IMR-90 (cell line): ENCODE data around the gene PLSCR2. TPM values are rescaled to one million over a fixed set of nuclear protein-coding genes. Genes with fewer than 3 reads are reported as not detected.

Experiments
- ATAC-seq: fragments of 200-7000 bp; cut with Tn5 transposase; 2 replicates; pipeline ENCODE4 v1.9.1; 2020; ENCODE audit warnings: low read depth, mild to moderate bottlenecking, moderate library complexity
- BruUV-seq: library from RNA; stranded (reverse); fragments of 400-500 nt; replicated peaks from 2 replicates; lab custom pipeline; 2021; lab: Mats Ljungman, UMichigan
- CTCF ChIA-PET: fragments of 300-600 bp; formaldehyde crosslinking; extraction: SDS; loops from one replicate; lab custom pipeline; 2021; ENCODE audit warnings: antibody characterized with exemption; lab: Yijun Ruan, JAX
- POLR2A ChIA-PET: fragments of 300-600 bp; sonication (Branson Sonifier 250); formaldehyde crosslinking; loops from one replicate; lab custom pipeline; 2022; ENCODE audit warnings: antibody characterized with exemption; ENCODE audit not compliant: unreplicated experiment; lab: Charles Lee
- DNase-seq: peaks from one replicate; pipeline ENCODE4 v3.0.0; 2013
- H2AFZ ChIP-seq: replicated peaks from 2 replicates; pipeline ENCODE3; 2013; ENCODE audit warnings: low read length, mild to moderate bottlenecking; ENCODE audit not compliant: poor library complexity
- H2AK5ac ChIP-seq: 2 replicates; pipeline ENCODE4 v1.6.1; 2013; ENCODE audit warnings: low read depth, low read length, inconsistent platforms
- H2AK9ac ChIP-seq: replicated peaks from 2 replicates; pipeline ENCODE3; 2013; ENCODE audit warnings: mild to moderate bottlenecking, low read depth, low read length, moderate library complexity; ENCODE audit not compliant: poor library complexity
- H2BK120ac ChIP-seq: 2 replicates; pipeline ENCODE4 v1.6.1; 2013; ENCODE audit warnings: low read depth, low read length, inconsistent platforms
- H2BK15ac ChIP-seq: 3 replicates; pipeline ENCODE4 v1.6.1; 2013; ENCODE audit warnings: low read depth, low read length, inconsistent platforms
- H2BK20ac ChIP-seq: 2 replicates; pipeline ENCODE4 v1.6.1; 2013; ENCODE audit warnings: low read depth, mild to moderate bottlenecking, inconsistent platforms, low read length, moderate library complexity
- H2BK5ac ChIP-seq: 2 replicates; pipeline ENCODE4 v1.6.1; 2013; ENCODE audit warnings: mild to moderate bottlenecking, low read depth, low read length, inconsistent platforms; ENCODE audit not compliant: poor library complexity, severe bottlenecking
- H3K14ac ChIP-seq: replicated peaks from 2 replicates; pipeline ENCODE4 v1.6.1; 2013; ENCODE audit warnings: low read depth, low read length, inconsistent platforms
- H3K18ac ChIP-seq: 2 replicates; pipeline ENCODE4 v1.6.1; 2013; ENCODE audit warnings: low read depth, low read length, control low read depth
- H3K23ac ChIP-seq: 2 replicates; pipeline ENCODE4 v1.6.1; 2013; ENCODE audit warnings: low read depth, low read length, inconsistent platforms
- H3K27ac ChIP-seq: 2 replicates; pipeline ENCODE4 v1.5.1; 2013; ENCODE audit warnings: mild to moderate bottlenecking, control low read depth, low read length; ENCODE audit not compliant: insufficient read depth
- H3K27me3 ChIP-seq: 2 replicates; pipeline ENCODE4 v1.6.1; 2013; ENCODE audit warnings: low read length; ENCODE audit not compliant: control insufficient read depth, insufficient read depth
- H3K36me3 ChIP-seq: 2 replicates; pipeline ENCODE4 v1.6.1; 2013; ENCODE audit warnings: low read length, mixed read lengths; ENCODE audit not compliant: control insufficient read depth, insufficient read depth
- H3K4ac ChIP-seq: 2 replicates; pipeline ENCODE4 v1.6.1; 2013; ENCODE audit warnings: low read depth, low read length, inconsistent platforms
- H3K4me1 ChIP-seq: 2 replicates; pipeline ENCODE4 v1.6.1; 2013; ENCODE audit warnings: low read length, mixed read lengths; ENCODE audit not compliant: control insufficient read depth, insufficient read depth
- H3K4me2 ChIP-seq: 2 replicates; pipeline ENCODE4 v1.6.1; 2013; ENCODE audit warnings: low read depth, mild to moderate bottlenecking, control low read depth, low read length, moderate library complexity
- H3K4me3 ChIP-seq: 2 replicates; pipeline ENCODE4 v1.5.1; 2013; ENCODE audit warnings: low read depth, mild to moderate bottlenecking, control low read depth, low read length, moderate library complexity; ENCODE audit not compliant: insufficient read depth
- H3K56ac ChIP-seq: 2 replicates; pipeline ENCODE4 v1.6.1; 2013; ENCODE audit warnings: low read length, inconsistent platforms; ENCODE audit not compliant: insufficient read depth; ENCODE audit errors: extremely low read depth
- H3K79me1 ChIP-seq, 2 experiments: 2 replicates each; pipeline ENCODE4 v1.6.1; 2013; ENCODE audit warnings: low read length in 2 of 2, inconsistent platforms in 1 of 2, low read depth in 1 of 2
- H3K9ac ChIP-seq: 2 replicates; pipeline ENCODE4 v1.6.1; 2013; ENCODE audit warnings: low read depth, low read length, control low read depth
- H3K9me1 ChIP-seq: 2 replicates; pipeline ENCODE4 v1.6.1; 2013; ENCODE audit warnings: low read length, inconsistent platforms; ENCODE audit not compliant: insufficient read depth
- H3K9me3 ChIP-seq: 2 replicates; pipeline ENCODE4 v1.6.1; 2013; ENCODE audit warnings: low read length; ENCODE audit not compliant: control insufficient read depth, insufficient read depth
- H4K20me1 ChIP-seq: 2 replicates; pipeline ENCODE4 v1.6.1; 2013; ENCODE audit warnings: low read length, inconsistent platforms; ENCODE audit not compliant: insufficient read depth
- H4K5ac ChIP-seq: 2 replicates; pipeline ENCODE4 v1.6.1; 2013; ENCODE audit warnings: mild to moderate bottlenecking, low read depth, low read length, control low read depth
- H4K8ac ChIP-seq, 2 experiments: 2 replicates each; pipeline ENCODE4 v1.6.1; 2013; ENCODE audit warnings: low read depth in 2 of 2, low read length in 2 of 2, control low read depth in 1 of 2, inconsistent platforms in 1 of 2
- H4K91ac ChIP-seq: 2 replicates; pipeline ENCODE4 v1.6.1; 2013; ENCODE audit warnings: low read depth, low read length, inconsistent platforms; ENCODE audit not compliant: insufficient read depth
- BHLHE40 ChIP-seq: fragments of 150-350 bp; IDR thresholded peaks from 2 replicates; pipeline ENCODE4 v1.6.1; 2016; ENCODE audit warnings: mild to moderate bottlenecking, low read depth, low read length
- CEBPB ChIP-seq: IDR thresholded peaks from 2 replicates; pipeline ENCODE4 v1.6.1; 2012; ENCODE audit warnings: low read depth, low read length, improper control_type of control experiment
- CHD1 ChIP-seq: IDR thresholded peaks from 2 replicates; pipeline ENCODE4 v1.6.1; 2012; ENCODE audit warnings: low read depth, low read length, improper control_type of control experiment
- CTCF ChIP-seq: conservative IDR thresholded peaks from 2 replicates; pipeline ENCODE4 v1.5.1; 2012; ENCODE audit warnings: mild to moderate bottlenecking, low read depth, low read length, improper control_type of control experiment
- ELK1 ChIP-seq: fragments of 150-350 bp; IDR thresholded peaks from 2 replicates; pipeline ENCODE4 v1.6.1; 2016; ENCODE audit warnings: low read depth, mild to moderate bottlenecking, low read length, moderate library complexity, borderline replicate concordance
- FOS ChIP-seq: fragments of 150-350 bp; IDR thresholded peaks from 2 replicates; pipeline ENCODE4 v1.6.1; 2016; ENCODE audit warnings: low read depth, low read length
- MAFK ChIP-seq: IDR thresholded peaks from 2 replicates; pipeline ENCODE4 v1.6.1; 2012; ENCODE audit warnings: low read depth, low read length, improper control_type of control experiment
- MAZ ChIP-seq: IDR thresholded peaks from 2 replicates; pipeline ENCODE4 v1.6.1; 2012; ENCODE audit warnings: low read depth, mild to moderate bottlenecking, low read length, improper control_type of control experiment, moderate library complexity, borderline replicate concordance
- MXI1 ChIP-seq: IDR thresholded peaks from 2 replicates; pipeline ENCODE4 v1.6.1; 2012; ENCODE audit warnings: low read depth, mild to moderate bottlenecking, low read length, moderate library complexity, borderline replicate concordance
- NFE2L2 ChIP-seq: fragments of 150-350 bp; IDR thresholded peaks from 2 replicates; pipeline ENCODE4 v1.6.1; 2016; ENCODE audit warnings: low read depth, mild to moderate bottlenecking, low read length
- POLR2A ChIP-seq: IDR thresholded peaks from 2 replicates; pipeline ENCODE4 v1.6.1; 2012; ENCODE audit warnings: mild to moderate bottlenecking, low read depth, low read length
- RAD21 ChIP-seq: IDR thresholded peaks from 2 replicates; pipeline ENCODE4 v1.6.1; 2012; ENCODE audit warnings: low read length, improper control_type of control experiment
- RCOR1 ChIP-seq: IDR thresholded peaks from 2 replicates; pipeline ENCODE4 v1.6.1; 2012; ENCODE audit warnings: mild to moderate bottlenecking, low read length, improper control_type of control experiment; ENCODE audit not compliant: insufficient replicate concordance
- RFX5 ChIP-seq: IDR thresholded peaks from 2 replicates; pipeline ENCODE4 v1.8.0; 2012; ENCODE audit warnings: low read depth, mild to moderate bottlenecking, low read length, moderate library complexity
- SMC3 ChIP-seq: fragments of 150-350 bp; IDR thresholded peaks from 2 replicates; pipeline ENCODE4 v1.6.1; 2016; ENCODE audit warnings: low read depth, mild to moderate bottlenecking, antibody characterized with exemption, low read length, moderate library complexity
- USF2 ChIP-seq: fragments of 150-350 bp; IDR thresholded peaks from 2 replicates; pipeline ENCODE4 v1.6.1; 2017; ENCODE audit warnings: mild to moderate bottlenecking, antibody characterized with exemption, low read length, low read depth
- dilution Hi-C: fragments of 300-500 bp; cut with HindIII; formaldehyde crosslinking; loops from one replicate; pipeline ENCODE4 v1.14.3; 2018; ENCODE audit warnings: low sequenced_read_pairs; ENCODE audit not compliant: unreplicated experiment
- in situ Hi-C: fragments of 300-500 bp; cut with MboI; formaldehyde crosslinking; loops from 3 replicates; pipeline ENCODE4 v1.14.3; 2019; ENCODE audit warnings: low sequenced_read_pairs, inconsistent platforms, mixed read lengths
- intact Hi-C: fragments of 100-400 bp; cut with micrococcal nuclease; formaldehyde crosslinking; loops from 2 replicates; pipeline ENCODE4 v1.10.0; 2022
- polyA plus RNA-seq, 3 experiments: library from polyadenylated mRNA; depleted of rRNA; stranded (reverse); fragments of >200 nt; gene quantifications; 2 replicates each; pipeline ENCODE4 v1.2.3, GENCODE V29; 2012; ENCODE audit warnings: low replicate concordance in 1 of 3
- total RNA-seq: library from RNA; depleted of rRNA; stranded (reverse); fragments of >200 nt; gene quantifications from 2 replicates; pipeline ENCODE4 v1.2.3, GENCODE V29; 2012

Gene PLSCR2
- total and polyA plus RNA-seq, 2 of the 4 experiments (the other 2 are of a cell fraction), result not detected

- DNase-seq (no peak), ATAC-seq (no peak)
- H3K4me1 ChIP-seq, result no peaks in the 10 kb centered on the region
- H2BK20ac ChIP-seq, result no peak overlapping the region
- TF ChIP-seq RFX5, result no peak
- no peak for TF ChIP-seq MAFK
- no peak for TF ChIP-seq RCOR1
- no peak for TF ChIP-seq BHLHE40
- TF ChIP-seq ELK1, result no peak
- TF ChIP-seq CTCF, result no peak
- TF ChIP-seq RAD21, result no peak
- no peak for TF ChIP-seq CHD1
- TF ChIP-seq CEBPB, result no peak
- TF ChIP-seq MXI1, result no peak
- no peak for TF ChIP-seq SMC3
- no peak for TF ChIP-seq POLR2A
- TF ChIP-seq NFE2L2, result no peak
- TF ChIP-seq MAZ, result no peak
- TF ChIP-seq USF2, result no peak
- TF ChIP-seq FOS, result no peak
- no peak overlapping the region for H3K4me2 ChIP-seq
- H2AK9ac ChIP-seq, result no peak overlapping the region
- no peak overlapping the region for H2BK15ac ChIP-seq
- intact Hi-C loops (no loop called here), in situ Hi-C loops (no loop called here), dilution Hi-C loops (no loop called here)
- H3K18ac ChIP-seq, result no peak overlapping the region
- ChIA-PET CTCF (no interaction called here), POLR2A (no interaction called here)
- no peak overlapping the region for H3K4ac ChIP-seq
- H3K56ac ChIP-seq, result no peak overlapping the region
- no peak overlapping the region for H3K27ac ChIP-seq
- H3K36me3 ChIP-seq, result no peaks in the 10 kb centered on the region
- H4K91ac ChIP-seq, result no peak overlapping the region
- no peak overlapping the region for H3K14ac ChIP-seq
- no TSS peak for BruUV-seq
- H2AK5ac ChIP-seq, result no peak overlapping the region
- no peaks in the 10 kb centered on the region for H3K27me3 ChIP-seq
- H2BK5ac ChIP-seq, result no peak overlapping the region
- no peaks in the 10 kb centered on the region for H3K9me1 ChIP-seq
- no peak overlapping the region for H3K4me3 ChIP-seq
- H3K23ac ChIP-seq, result no peak overlapping the region
- H4K20me1 ChIP-seq, result no peaks in the 10 kb centered on the region
- no peaks in the 10 kb centered on the region for H3K9me3 ChIP-seq
- H2BK120ac ChIP-seq, result no peak overlapping the region
- no peaks in the 10 kb centered on the region for H3K79me1 ChIP-seq
- H4K8ac ChIP-seq, result no peak overlapping the region
- no peak overlapping the region for H4K5ac ChIP-seq
- H3K9ac ChIP-seq, result no peak overlapping the region
- H2AFZ ChIP-seq, result no peak overlapping the region
Measured at GRCh38 chr3:146485297-146485696, 15.9 kb upstream of the PLSCR2 start.
